IMR-90 (cell line): ENCODE results near the gene MAN2A1. TPM values are rescaled to one million over a fixed set of nuclear protein-coding genes. Genes with fewer than 3 reads are reported as not detected.

Experiments
- ATAC-seq: fragments of 200-7000 bp; cut with Tn5 transposase; 2 replicates; pipeline ENCODE4 v1.9.1; 2020; ENCODE audit warnings: low read depth, mild to moderate bottlenecking, moderate library complexity
- BruUV-seq: library from RNA; stranded (reverse); fragments of 400-500 nt; replicated peaks from 2 replicates; lab custom pipeline; 2021; lab: Mats Ljungman, UMichigan
- CTCF ChIA-PET: fragments of 300-600 bp; formaldehyde crosslinking; extraction: SDS; loops from one replicate; lab custom pipeline; 2021; ENCODE audit warnings: antibody characterized with exemption; lab: Yijun Ruan, JAX
- POLR2A ChIA-PET: fragments of 300-600 bp; sonication (Branson Sonifier 250); formaldehyde crosslinking; loops from one replicate; lab custom pipeline; 2022; ENCODE audit warnings: antibody characterized with exemption; ENCODE audit not compliant: unreplicated experiment; lab: Charles Lee
- DNase-seq: peaks from one replicate; pipeline ENCODE4 v3.0.0; 2013
- H2AFZ ChIP-seq: replicated peaks from 2 replicates; pipeline ENCODE3; 2013; ENCODE audit warnings: low read length, mild to moderate bottlenecking; ENCODE audit not compliant: poor library complexity
- H2AK5ac ChIP-seq: 2 replicates; pipeline ENCODE4 v1.6.1; 2013; ENCODE audit warnings: low read depth, low read length, inconsistent platforms
- H2AK9ac ChIP-seq: replicated peaks from 2 replicates; pipeline ENCODE3; 2013; ENCODE audit warnings: mild to moderate bottlenecking, low read depth, low read length, moderate library complexity; ENCODE audit not compliant: poor library complexity
- H2BK120ac ChIP-seq: 2 replicates; pipeline ENCODE4 v1.6.1; 2013; ENCODE audit warnings: low read depth, low read length, inconsistent platforms
- H2BK15ac ChIP-seq: 3 replicates; pipeline ENCODE4 v1.6.1; 2013; ENCODE audit warnings: low read depth, low read length, inconsistent platforms
- H2BK20ac ChIP-seq: 2 replicates; pipeline ENCODE4 v1.6.1; 2013; ENCODE audit warnings: low read depth, mild to moderate bottlenecking, inconsistent platforms, low read length, moderate library complexity
- H2BK5ac ChIP-seq: 2 replicates; pipeline ENCODE4 v1.6.1; 2013; ENCODE audit warnings: mild to moderate bottlenecking, low read depth, low read length, inconsistent platforms; ENCODE audit not compliant: poor library complexity, severe bottlenecking
- H3K14ac ChIP-seq: replicated peaks from 2 replicates; pipeline ENCODE4 v1.6.1; 2013; ENCODE audit warnings: low read depth, low read length, inconsistent platforms
- H3K18ac ChIP-seq: 2 replicates; pipeline ENCODE4 v1.6.1; 2013; ENCODE audit warnings: low read depth, low read length, control low read depth
- H3K23ac ChIP-seq: 2 replicates; pipeline ENCODE4 v1.6.1; 2013; ENCODE audit warnings: low read depth, low read length, inconsistent platforms
- H3K27ac ChIP-seq: 2 replicates; pipeline ENCODE4 v1.5.1; 2013; ENCODE audit warnings: mild to moderate bottlenecking, control low read depth, low read length; ENCODE audit not compliant: insufficient read depth
- H3K27me3 ChIP-seq: 2 replicates; pipeline ENCODE4 v1.6.1; 2013; ENCODE audit warnings: low read length; ENCODE audit not compliant: control insufficient read depth, insufficient read depth
- H3K36me3 ChIP-seq: 2 replicates; pipeline ENCODE4 v1.6.1; 2013; ENCODE audit warnings: low read length, mixed read lengths; ENCODE audit not compliant: control insufficient read depth, insufficient read depth
- H3K4ac ChIP-seq: 2 replicates; pipeline ENCODE4 v1.6.1; 2013; ENCODE audit warnings: low read depth, low read length, inconsistent platforms
- H3K4me1 ChIP-seq: 2 replicates; pipeline ENCODE4 v1.6.1; 2013; ENCODE audit warnings: low read length, mixed read lengths; ENCODE audit not compliant: control insufficient read depth, insufficient read depth
- H3K4me2 ChIP-seq: 2 replicates; pipeline ENCODE4 v1.6.1; 2013; ENCODE audit warnings: low read depth, mild to moderate bottlenecking, control low read depth, low read length, moderate library complexity
- H3K4me3 ChIP-seq: 2 replicates; pipeline ENCODE4 v1.5.1; 2013; ENCODE audit warnings: low read depth, mild to moderate bottlenecking, control low read depth, low read length, moderate library complexity; ENCODE audit not compliant: insufficient read depth
- H3K56ac ChIP-seq: 2 replicates; pipeline ENCODE4 v1.6.1; 2013; ENCODE audit warnings: low read length, inconsistent platforms; ENCODE audit not compliant: insufficient read depth; ENCODE audit errors: extremely low read depth
- H3K79me1 ChIP-seq, 2 experiments: 2 replicates each; pipeline ENCODE4 v1.6.1; 2013; ENCODE audit warnings: low read length in 2 of 2, inconsistent platforms in 1 of 2, low read depth in 1 of 2
- H3K9ac ChIP-seq: 2 replicates; pipeline ENCODE4 v1.6.1; 2013; ENCODE audit warnings: low read depth, low read length, control low read depth
- H3K9me1 ChIP-seq: 2 replicates; pipeline ENCODE4 v1.6.1; 2013; ENCODE audit warnings: low read length, inconsistent platforms; ENCODE audit not compliant: insufficient read depth
- H3K9me3 ChIP-seq: 2 replicates; pipeline ENCODE4 v1.6.1; 2013; ENCODE audit warnings: low read length; ENCODE audit not compliant: control insufficient read depth, insufficient read depth
- H4K20me1 ChIP-seq: 2 replicates; pipeline ENCODE4 v1.6.1; 2013; ENCODE audit warnings: low read length, inconsistent platforms; ENCODE audit not compliant: insufficient read depth
- H4K5ac ChIP-seq: 2 replicates; pipeline ENCODE4 v1.6.1; 2013; ENCODE audit warnings: mild to moderate bottlenecking, low read depth, low read length, control low read depth
- H4K8ac ChIP-seq, 2 experiments: 2 replicates each; pipeline ENCODE4 v1.6.1; 2013; ENCODE audit warnings: low read depth in 2 of 2, low read length in 2 of 2, control low read depth in 1 of 2, inconsistent platforms in 1 of 2
- H4K91ac ChIP-seq: 2 replicates; pipeline ENCODE4 v1.6.1; 2013; ENCODE audit warnings: low read depth, low read length, inconsistent platforms; ENCODE audit not compliant: insufficient read depth
- CEBPB ChIP-seq: IDR thresholded peaks from 2 replicates; pipeline ENCODE4 v1.6.1; 2012; ENCODE audit warnings: low read depth, low read length, improper control_type of control experiment
- CHD1 ChIP-seq: IDR thresholded peaks from 2 replicates; pipeline ENCODE4 v1.6.1; 2012; ENCODE audit warnings: low read depth, low read length, improper control_type of control experiment
- FOS ChIP-seq: fragments of 150-350 bp; IDR thresholded peaks from 2 replicates; pipeline ENCODE4 v1.6.1; 2016; ENCODE audit warnings: low read depth, low read length
- MAFK ChIP-seq: IDR thresholded peaks from 2 replicates; pipeline ENCODE4 v1.6.1; 2012; ENCODE audit warnings: low read depth, low read length, improper control_type of control experiment
- MXI1 ChIP-seq: IDR thresholded peaks from 2 replicates; pipeline ENCODE4 v1.6.1; 2012; ENCODE audit warnings: low read depth, mild to moderate bottlenecking, low read length, moderate library complexity, borderline replicate concordance
- POLR2A ChIP-seq: IDR thresholded peaks from 2 replicates; pipeline ENCODE4 v1.6.1; 2012; ENCODE audit warnings: mild to moderate bottlenecking, low read depth, low read length
- RAD21 ChIP-seq: IDR thresholded peaks from 2 replicates; pipeline ENCODE4 v1.6.1; 2012; ENCODE audit warnings: low read length, improper control_type of control experiment
- RCOR1 ChIP-seq: IDR thresholded peaks from 2 replicates; pipeline ENCODE4 v1.6.1; 2012; ENCODE audit warnings: mild to moderate bottlenecking, low read length, improper control_type of control experiment; ENCODE audit not compliant: insufficient replicate concordance
- SMC3 ChIP-seq: fragments of 150-350 bp; IDR thresholded peaks from 2 replicates; pipeline ENCODE4 v1.6.1; 2016; ENCODE audit warnings: low read depth, mild to moderate bottlenecking, antibody characterized with exemption, low read length, moderate library complexity
- WGBS, 2 experiments: methylation state at CpG; one replicate each; pipeline versions ENCODE4 v1.1.5 to v1.1.7; 2013; ENCODE audit warnings: missing lambda C conversion rate in 2 of 2; ENCODE audit not compliant: insufficient read length in 1 of 2; ENCODE audit errors: extremely low coverage in 2 of 2; 5-methylcytosine and 5-hydroxymethylcytosine counted together
- dilution Hi-C: fragments of 300-500 bp; cut with HindIII; formaldehyde crosslinking; loops from one replicate; pipeline ENCODE4 v1.14.3; 2018; ENCODE audit warnings: low sequenced_read_pairs; ENCODE audit not compliant: unreplicated experiment
- in situ Hi-C: fragments of 300-500 bp; cut with MboI; formaldehyde crosslinking; loops from 3 replicates; pipeline ENCODE4 v1.14.3; 2019; ENCODE audit warnings: low sequenced_read_pairs, inconsistent platforms, mixed read lengths
- intact Hi-C: fragments of 100-400 bp; cut with micrococcal nuclease; formaldehyde crosslinking; loops from 2 replicates; pipeline ENCODE4 v1.10.0; 2022
- polyA plus RNA-seq, 3 experiments: library from polyadenylated mRNA; depleted of rRNA; stranded (reverse); fragments of >200 nt; gene quantifications; 2 replicates each; pipeline ENCODE4 v1.2.3, GENCODE V29; 2012; ENCODE audit warnings: low replicate concordance in 1 of 3
- total RNA-seq: library from RNA; depleted of rRNA; stranded (reverse); fragments of >200 nt; gene quantifications from 2 replicates; pipeline ENCODE4 v1.2.3, GENCODE V29; 2012
- TF ChIP-seq, protein P1 (sequence below): fragments of 150-350 bp; IDR thresholded peaks from 2 replicates; pipeline ENCODE4 v1.6.1; 2016; ENCODE audit warnings: low read depth, mild to moderate bottlenecking, low read length, moderate library complexity, borderline replicate concordance
- TF ChIP-seq, protein P2 (sequence below): conservative IDR thresholded peaks from 2 replicates; pipeline ENCODE4 v1.5.1; 2012; ENCODE audit warnings: mild to moderate bottlenecking, low read depth, low read length, improper control_type of control experiment

The MAN2A1 gene
- total and polyA plus RNA-seq, 2 of the 4 experiments (the other 2 are of a cell fraction) = 16.4 to 29.6 TPM

DNA sequence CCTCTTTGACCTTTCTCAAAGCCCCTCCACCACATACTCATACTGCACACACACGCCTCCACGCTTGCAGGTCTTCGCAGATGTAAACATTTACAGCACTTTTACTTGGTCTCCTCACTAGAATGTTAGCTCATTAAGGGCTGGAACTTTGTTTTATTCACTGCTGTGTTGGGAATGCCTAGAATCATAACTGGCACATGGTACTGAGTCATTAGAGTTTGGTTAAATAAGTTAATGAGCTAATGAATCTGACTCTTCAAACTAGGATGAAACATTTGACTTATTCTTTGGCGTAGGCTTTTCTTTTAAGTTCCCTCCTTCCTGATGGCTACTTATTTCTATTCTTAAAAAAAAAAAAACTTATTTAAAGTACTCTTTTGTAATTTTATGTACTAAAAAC is 28.9 kb downstream of the MAN2A1 start:
- H4K20me1 ChIP-seq = no peaks in the 10 kb centered on the region; the same call in 1 of the 2 replicates
- no peak overlapping the region for H2AFZ ChIP-seq
- H3K23ac ChIP-seq = no peak overlapping the region
- TF ChIP-seq RCOR1 (no peak), SMC3 (no peak), RAD21 (no peak), MXI1 (no peak), CHD1 (no peak), POLR2A (no peak), FOS (no peak), MAFK (no peak), CEBPB (no peak)
- TF ChIP-seq, protein P1, sequence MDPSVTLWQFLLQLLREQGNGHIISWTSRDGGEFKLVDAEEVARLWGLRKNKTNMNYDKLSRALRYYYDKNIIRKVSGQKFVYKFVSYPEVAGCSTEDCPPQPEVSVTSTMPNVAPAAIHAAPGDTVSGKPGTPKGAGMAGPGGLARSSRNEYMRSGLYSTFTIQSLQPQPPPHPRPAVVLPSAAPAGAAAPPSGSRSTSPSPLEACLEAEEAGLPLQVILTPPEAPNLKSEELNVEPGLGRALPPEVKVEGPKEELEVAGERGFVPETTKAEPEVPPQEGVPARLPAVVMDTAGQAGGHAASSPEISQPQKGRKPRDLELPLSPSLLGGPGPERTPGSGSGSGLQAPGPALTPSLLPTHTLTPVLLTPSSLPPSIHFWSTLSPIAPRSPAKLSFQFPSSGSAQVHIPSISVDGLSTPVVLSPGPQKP = no peak
- TF ChIP-seq, protein P2, sequence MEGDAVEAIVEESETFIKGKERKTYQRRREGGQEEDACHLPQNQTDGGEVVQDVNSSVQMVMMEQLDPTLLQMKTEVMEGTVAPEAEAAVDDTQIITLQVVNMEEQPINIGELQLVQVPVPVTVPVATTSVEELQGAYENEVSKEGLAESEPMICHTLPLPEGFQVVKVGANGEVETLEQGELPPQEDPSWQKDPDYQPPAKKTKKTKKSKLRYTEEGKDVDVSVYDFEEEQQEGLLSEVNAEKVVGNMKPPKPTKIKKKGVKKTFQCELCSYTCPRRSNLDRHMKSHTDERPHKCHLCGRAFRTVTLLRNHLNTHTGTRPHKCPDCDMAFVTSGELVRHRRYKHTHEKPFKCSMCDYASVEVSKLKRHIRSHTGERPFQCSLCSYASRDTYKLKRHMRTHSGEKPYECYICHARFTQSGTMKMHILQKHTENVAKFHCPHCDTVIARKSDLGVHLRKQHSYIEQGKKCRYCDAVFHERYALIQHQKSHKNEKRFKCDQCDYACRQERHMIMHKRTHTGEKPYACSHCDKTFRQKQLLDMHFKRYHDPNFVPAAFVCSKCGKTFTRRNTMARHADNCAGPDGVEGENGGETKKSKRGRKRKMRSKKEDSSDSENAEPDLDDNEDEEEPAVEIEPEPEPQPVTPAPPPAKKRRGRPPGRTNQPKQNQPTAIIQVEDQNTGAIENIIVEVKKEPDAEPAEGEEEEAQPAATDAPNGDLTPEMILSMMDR = no peak
- H3K4me3 ChIP-seq = no peak overlapping the region
- no peak overlapping the region for H3K18ac ChIP-seq
- intact Hi-C loops (no loop called here), dilution Hi-C loops (no loop called here), in situ Hi-C loops (no loop called here)
- DNase-seq (peak; percentile 14), ATAC-seq (no peak; the same call in 1 of the 2 replicates)
- no peak overlapping the region for H3K4me2 ChIP-seq
- no TSS peak for BruUV-seq
- no peak overlapping the region for H3K9ac ChIP-seq
- no peak overlapping the region for H2BK120ac ChIP-seq
- H2BK15ac ChIP-seq = no peak overlapping the region
- H3K4me1 ChIP-seq = peaks cover 4% of the 10 kb centered on the region; the same call in 1 of the 2 replicates
- no peak overlapping the region for H4K5ac ChIP-seq
- WGBS, 2 experiments = no CpG with 5 or more reads among the region's 4 CpGs
- CTCF ChIA-PET = interaction anchor here (1.2 kb wide), 1 partner anchor 25 kb away, joined by 3 read pairs; no protein-coding TSS in a partner anchor
- peaks cover 3% of the 10 kb centered on the region for H3K9me1 ChIP-seq
- POLR2A ChIA-PET = no interaction called here
- H4K8ac ChIP-seq = no peak overlapping the region
- no peak overlapping the region for H4K91ac ChIP-seq
- peaks cover 4% of the 10 kb centered on the region for H3K36me3 ChIP-seq
- no peak overlapping the region for H3K4ac ChIP-seq
- H3K9me3 ChIP-seq = no peaks in the 10 kb centered on the region
- H2AK5ac ChIP-seq = no peak overlapping the region
- no peak overlapping the region for H3K27ac ChIP-seq
- H3K14ac ChIP-seq = no peak overlapping the region
- H3K27me3 ChIP-seq = no peaks in the 10 kb centered on the region
- H3K79me1 ChIP-seq = peaks cover 14 to 26% of the 10 kb centered on the region in 2 experiments; a peak in 3 of 4 replicates
- no peak overlapping the region for H2BK5ac ChIP-seq
- no peak overlapping the region for H2AK9ac ChIP-seq
- no peak overlapping the region for H3K56ac ChIP-seq
- H2BK20ac ChIP-seq = no peak overlapping the region
